Gastrocnemius medialis (tissue), 4 donors: ENCODE results near the gene TOR4A.

Experiments used
- POLR2A ChIP-seq, 2 donors: fragments of 450-650 bp; IDR thresholded peaks; one replicate each; pipeline ENCODE4 v1.6.1; 2017; ENCODE audit warnings: antibody characterized with exemption in 2 of 2, mild to moderate bottlenecking in 2 of 2, moderate library complexity in 2 of 2
- TF ChIP-seq, protein P1 (sequence below), 5 experiments: fragments of 450-650 bp in 3 of 5; fragments of 200-600 bp in 2 of 5; sonication (generic) in 2 of 5; IDR thresholded peaks in 4 of 5; conservative IDR thresholded peaks in 1 of 5; 1 replicate in 4 of 5; 2 replicates in 1 of 5; pipeline ENCODE4 v1.5.1; 2016 to 2019; ENCODE audit warnings: antibody characterized with exemption in 5 of 5, mild to moderate bottlenecking in 3 of 5, moderate library complexity in 3 of 5

DNA sequence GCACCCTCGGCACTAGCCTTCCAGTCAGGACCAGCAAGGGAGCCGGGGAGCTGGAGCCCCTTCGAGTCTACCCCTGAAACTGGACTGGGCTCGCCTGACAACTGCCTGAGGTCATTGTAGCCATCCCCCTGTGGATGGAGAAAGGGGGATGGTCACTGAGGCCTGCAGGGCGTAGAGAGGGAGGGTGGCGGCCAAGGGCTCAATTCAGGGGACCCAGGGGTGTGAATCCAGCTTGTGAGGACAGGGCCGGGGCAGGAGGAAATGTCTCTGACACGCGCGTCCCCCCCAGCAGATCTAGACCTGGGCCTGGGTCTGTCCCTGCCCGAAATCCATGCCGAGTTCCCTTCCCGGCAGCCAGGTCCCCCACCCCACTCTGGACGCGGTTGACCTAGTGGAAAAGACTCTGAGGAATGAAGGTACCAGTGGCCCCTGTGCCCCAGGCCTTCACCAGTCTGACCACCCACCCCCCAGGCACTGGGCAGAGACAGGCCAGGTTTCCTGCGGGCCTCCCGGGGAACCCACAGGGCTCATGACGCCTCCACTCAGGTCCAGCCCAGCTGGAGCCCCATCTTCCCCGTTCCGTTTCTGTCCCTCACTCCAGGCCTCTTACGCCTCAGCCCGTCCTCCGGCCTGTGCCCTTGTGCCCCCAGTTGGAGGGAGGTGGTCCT lies 46.0 kb upstream of the TOR4A start:
- TF ChIP-seq POLR2A (IDR thresholded peaks at IDR 0.05): no peak
- TF ChIP-seq, protein P1, sequence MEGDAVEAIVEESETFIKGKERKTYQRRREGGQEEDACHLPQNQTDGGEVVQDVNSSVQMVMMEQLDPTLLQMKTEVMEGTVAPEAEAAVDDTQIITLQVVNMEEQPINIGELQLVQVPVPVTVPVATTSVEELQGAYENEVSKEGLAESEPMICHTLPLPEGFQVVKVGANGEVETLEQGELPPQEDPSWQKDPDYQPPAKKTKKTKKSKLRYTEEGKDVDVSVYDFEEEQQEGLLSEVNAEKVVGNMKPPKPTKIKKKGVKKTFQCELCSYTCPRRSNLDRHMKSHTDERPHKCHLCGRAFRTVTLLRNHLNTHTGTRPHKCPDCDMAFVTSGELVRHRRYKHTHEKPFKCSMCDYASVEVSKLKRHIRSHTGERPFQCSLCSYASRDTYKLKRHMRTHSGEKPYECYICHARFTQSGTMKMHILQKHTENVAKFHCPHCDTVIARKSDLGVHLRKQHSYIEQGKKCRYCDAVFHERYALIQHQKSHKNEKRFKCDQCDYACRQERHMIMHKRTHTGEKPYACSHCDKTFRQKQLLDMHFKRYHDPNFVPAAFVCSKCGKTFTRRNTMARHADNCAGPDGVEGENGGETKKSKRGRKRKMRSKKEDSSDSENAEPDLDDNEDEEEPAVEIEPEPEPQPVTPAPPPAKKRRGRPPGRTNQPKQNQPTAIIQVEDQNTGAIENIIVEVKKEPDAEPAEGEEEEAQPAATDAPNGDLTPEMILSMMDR (IDR thresholded peaks at IDR 0.05 in 4 of 5, conservative IDR thresholded peaks at IDR 0.05 in 1 of 5): no peak
